Body of pancreas (tissue), 4 donors: ENCODE results near the gene CGN. TPM values are rescaled to one million over a fixed set of nuclear protein-coding genes. Genes with fewer than 3 reads are reported as not detected.

Source experiments
- ATAC-seq: fragments of 150-250 bp; one replicate; pipeline ENCODE4 v1.9.1; 2016
- DNase-seq, 4 donors: peaks; one replicate each; pipeline ENCODE4 v3.0.0-alpha.2; 2019
- H3K27ac ChIP-seq, 4 donors: fragments of 200-600 bp; sonication (generic); 1 replicate in 3 of 4; 2 replicates in 1 of 4; pipeline versions ENCODE4 v1.5.1 to v1.6.1; 2016 to 2019; ENCODE audit warnings: mild to moderate bottlenecking in 1 of 4, mixed read lengths in 1 of 4, moderate library complexity in 1 of 4
- H3K27me3 ChIP-seq, 2 donors: fragments of 200-600 bp; sonication (generic); one replicate each; pipeline ENCODE4 v1.6.0; 2016; ENCODE audit warnings: mild to moderate bottlenecking in 1 of 2
- H3K36me3 ChIP-seq, 2 donors: fragments of 200-600 bp; sonication (generic); replicated peaks in 1 of 2; 2 replicates each; pipeline ENCODE4 v1.5.1; 2016; ENCODE audit warnings: low read depth in 2 of 2; ENCODE audit not compliant: insufficient read depth in 1 of 2
- H3K4me1 ChIP-seq: fragments of 200-600 bp; sonication (generic); one replicate; pipeline ENCODE4 v1.6.0; 2016
- H3K4me3 ChIP-seq, 2 donors: fragments of 200-600 bp; sonication (generic); 1 replicate in 1 of 2; 2 replicates in 1 of 2; pipeline ENCODE4 v1.5.1; 2016 to 2019
- H3K9me3 ChIP-seq, 3 donors: fragments of 200-600 bp; sonication (generic); 1 replicate in 2 of 3; 2 replicates in 1 of 3; pipeline ENCODE4 v1.5.1; 2016
- CTCF ChIP-seq, 7 experiments: fragments of 450-650 bp in 4 of 7; fragments of 200-600 bp in 3 of 7; sonication (generic) in 3 of 7; IDR thresholded peaks; one replicate each; pipeline ENCODE4 v1.5.1; 2016 to 2019; ENCODE audit warnings: antibody characterized with exemption in 7 of 7
- POLR2A ChIP-seq, 3 donors: fragments of 450-650 bp; IDR thresholded peaks; one replicate each; pipeline ENCODE4 v1.6.1; 2016; ENCODE audit warnings: antibody characterized with exemption in 3 of 3, mild to moderate bottlenecking in 2 of 3
- WGBS, 2 donors: methylation state at CpG; one replicate each; pipeline ENCODE4 v1.1.5; 2017; 5-methylcytosine and 5-hydroxymethylcytosine counted together
- intact Hi-C: fragments of 100-400 bp; cut with DNase I; formaldehyde crosslinking; loops from one replicate; pipeline ENCODE4 v1.15.1; 2023
- microRNA counts, 2 donors: library from miRNA; unstranded; fragments of <30 nt; microRNA quantifications; one replicate each; lab custom pipeline; 2017
- microRNA-seq, 2 donors: library from miRNA; unstranded; fragments of <30 nt; microRNA quantifications; one replicate each; pipeline ENCODE4, GENCODE V29; 2016; ENCODE audit warnings: borderline number of aligned reads in 2 of 2, borderline replicate concordance in 2 of 2
- small RNA-seq: library from RNA; depleted of rRNA; stranded (forward); fragments of <200 nt; gene quantifications from one replicate; pipeline ENCODE3, GENCODE V24; 2016
- total RNA-seq, 2 donors: library from RNA; depleted of rRNA; stranded (reverse); fragments of >200 nt; gene quantifications; one replicate each; pipeline ENCODE4 v1.1.0, GENCODE V29; 2016

Gene CGN
- total RNA-seq, 2 donors from 2014 or later = 31.0 to 42.8 TPM

GRCh38 chr1:151583796-151584195 is 72.6 kb downstream of the CGN start:
- Histone ChIP-seq H3K27me3 (no peaks in the 10 kb centered on the region), H3K9me3 (no peaks in the 10 kb centered on the region), H3K27ac (no peak overlapping the region), H3K4me1 (no peaks in the 10 kb centered on the region), H3K36me3 (peaks cover 0 to 21% of the 10 kb centered on the region in 2 donors), H3K4me3 (no peak overlapping the region)
- intact Hi-C loops = no loop called here
- DNase-seq (no peak), ATAC-seq (no peak)
- no peak for TF ChIP-seq CTCF (IDR thresholded peaks at IDR 0.05)
- TF ChIP-seq POLR2A (IDR thresholded peaks at IDR 0.05) = no peak
- 51 to 60% methylated on average over 2 of the region's 2 CpGs for WGBS, 2 donors

- Histone ChIP-seq H3K27me3 (no peaks in the 10 kb centered on the region), H3K4me1 (no peaks in the 10 kb centered on the region), H3K36me3 (peaks cover 0 to 18% of the 10 kb centered on the region in 2 donors), H3K9me3 (no peaks in the 10 kb centered on the region), H3K4me3 (no peak overlapping the region), H3K27ac (no peak overlapping the region)
- ATAC-seq (no peak), DNase-seq (no peak)
- intact Hi-C loops = no loop called here
- TF ChIP-seq CTCF (IDR thresholded peaks at IDR 0.05) (no peak), POLR2A (IDR thresholded peaks at IDR 0.05) (no peak)
- WGBS, 2 donors = 71 to 74% methylated on average over 6 of the region's 6 CpGs
Observed at GRCh38 chr1:151584278-151584677, 73.1 kb downstream of the CGN start.

DNA sequence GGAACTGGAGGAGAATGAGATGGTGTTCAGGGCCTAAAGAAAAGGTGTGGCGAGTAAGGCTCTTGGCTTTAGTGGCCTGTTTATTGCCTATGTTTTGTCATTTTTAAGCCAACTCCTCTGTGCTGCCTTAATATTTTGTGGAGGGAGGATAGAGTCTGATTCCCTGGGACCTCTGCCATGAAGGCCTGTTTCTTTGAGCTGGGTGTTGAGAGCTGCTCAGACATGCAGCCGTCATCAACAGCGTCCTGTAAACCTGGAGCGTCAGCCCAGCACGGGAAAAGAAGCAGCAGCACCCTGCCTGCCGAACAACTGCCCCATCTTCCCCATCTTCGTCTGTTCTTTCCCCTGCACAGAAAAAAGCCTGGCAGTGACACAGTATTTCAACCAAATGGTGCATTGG is 73.6 kb downstream of the CGN start:
- no peak for DNase-seq

DNA sequence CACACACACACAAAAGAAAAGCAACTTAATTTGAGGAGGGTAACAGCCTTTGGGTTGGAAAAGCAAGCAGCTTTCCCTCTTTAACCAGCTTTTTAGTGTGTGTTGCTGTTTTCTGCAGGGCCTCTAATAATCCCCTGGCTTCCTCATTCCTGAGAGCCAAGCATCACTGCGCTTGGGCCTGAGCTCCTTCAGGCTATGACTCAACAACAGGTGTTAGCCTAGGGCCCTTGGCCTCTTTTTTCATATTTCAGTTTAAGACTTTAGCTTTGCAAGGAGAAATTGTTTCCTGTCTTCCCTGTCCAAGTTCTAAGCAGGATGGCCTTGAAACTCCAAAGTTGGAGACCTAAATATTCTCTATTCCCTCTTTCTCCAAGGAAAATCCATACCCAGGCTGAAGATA is 74.4 kb downstream of the CGN start:
- Histone ChIP-seq H3K27me3 (no peaks in the 10 kb centered on the region), H3K27ac (peak overlapping the region in 1 of 4 donors; percentile 3), H3K4me3 (no peak overlapping the region), H3K4me1 (no peaks in the 10 kb centered on the region), H3K9me3 (no peaks in the 10 kb centered on the region), H3K36me3 (peaks cover 0 to 10% of the 10 kb centered on the region in 2 donors)
- no peak for TF ChIP-seq CTCF (IDR thresholded peaks at IDR 0.05)
- no peak for TF ChIP-seq POLR2A (IDR thresholded peaks at IDR 0.05)
- intact Hi-C loops = no loop called here
- DNase-seq (peak in 1 of 4 donors; percentile 27), ATAC-seq (no peak)
- WGBS, 2 donors = 0% methylated on average over 1 of the region's 1 CpG

More for the DNA sequence above, 73.6 kb downstream of the CGN start:
- Histone ChIP-seq H3K4me3 (no peak overlapping the region), H3K4me1 (no peaks in the 10 kb centered on the region), H3K9me3 (no peaks in the 10 kb centered on the region), H3K27me3 (no peaks in the 10 kb centered on the region), H3K36me3 (peaks cover 0 to 13% of the 10 kb centered on the region in 2 donors), H3K27ac (no peak overlapping the region)
- intact Hi-C loops = no loop called here
- ATAC-seq = no peak
- TF ChIP-seq POLR2A (IDR thresholded peaks at IDR 0.05) (no peak), CTCF (IDR thresholded peaks at IDR 0.05) (no peak)
- 68 to 71% methylated on average over 7 of the region's 7 CpGs for WGBS, 2 donors

MicroRNA genes within 50 kb of the gene (microRNA counts, 767-probe panel; counts per million panel counts)
- microRNA hsa-miR-554 (lab: Ali Mortazavi, UCI) = 0 to 736 counts per million in 2 donors

Small RNA genes within 50 kb of the gene (microRNA-seq; reads per million reads assigned to microRNA genes)
- 0 reads per million in 2 donors for gene MIR554

Small RNA genes within 50 kb of the gene (small RNA-seq; reads per million reads assigned to genes)
- gene MIR554 (not detected), gene RF00405 (not detected)

Other genes with a start within 250 kb of the CGN start
- gene ZNF687, start 229.1 kb upstream of the CGN start, total RNA-seq = 10 to 100 TPM; 15.0 to 24.4 TPM
- 10 to 100 TPM; 39.6 to 40.2 TPM for gene PI4KB, start 184.0 kb upstream of the CGN start, total RNA-seq
- gene RFX5, start 164.1 kb upstream of the CGN start, total RNA-seq = 10 to 100 TPM in 1 of 2 donors, 1 to 10 TPM in 1; 8.3 to 14.5 TPM
- gene SELENBP1, start 138.7 kb upstream of the CGN start, total RNA-seq = 100 to 1,000 TPM in 1 of 2 donors, 10 to 100 TPM in 1; 52.1 to 106 TPM
- 100 to 1,000 TPM; 109 to 126 TPM for gene PSMB4, start 111.8 kb upstream of the CGN start, total RNA-seq
- 10 to 100 TPM; 29.8 to 76.8 TPM for gene POGZ, start 51.9 kb upstream of the CGN start, total RNA-seq
- 10 to 100 TPM; 10.9 to 17.1 TPM for gene TUFT1, start 28.9 kb downstream of the CGN start, total RNA-seq
- 10 to 100 TPM; 22.3 to 25.7 TPM for gene SNX27, start 100.7 kb downstream of the CGN start, total RNA-seq
- 10 to 100 TPM in 1 of 2 donors, 1 to 10 TPM in 1; 1.6 to 48.1 TPM for gene CELF3, start 205.4 kb downstream of the CGN start, total RNA-seq
- gene RIIAD1, start 210.1 kb downstream of the CGN start, total RNA-seq = not detected